ENCODE results near the gene JUN. TPM values are rescaled to one million over a fixed set of nuclear protein-coding genes. Genes with fewer than 3 reads are reported as not detected.
A peak's percentile ranks its signal among the peaks of the same experiment; 100 is the strongest.

Gene JUN
- polyA plus RNA-seq, 2 of the 4 experiments (the other 2 are of a cell fraction): 23.3 to 59.8 TPM

DNA sequence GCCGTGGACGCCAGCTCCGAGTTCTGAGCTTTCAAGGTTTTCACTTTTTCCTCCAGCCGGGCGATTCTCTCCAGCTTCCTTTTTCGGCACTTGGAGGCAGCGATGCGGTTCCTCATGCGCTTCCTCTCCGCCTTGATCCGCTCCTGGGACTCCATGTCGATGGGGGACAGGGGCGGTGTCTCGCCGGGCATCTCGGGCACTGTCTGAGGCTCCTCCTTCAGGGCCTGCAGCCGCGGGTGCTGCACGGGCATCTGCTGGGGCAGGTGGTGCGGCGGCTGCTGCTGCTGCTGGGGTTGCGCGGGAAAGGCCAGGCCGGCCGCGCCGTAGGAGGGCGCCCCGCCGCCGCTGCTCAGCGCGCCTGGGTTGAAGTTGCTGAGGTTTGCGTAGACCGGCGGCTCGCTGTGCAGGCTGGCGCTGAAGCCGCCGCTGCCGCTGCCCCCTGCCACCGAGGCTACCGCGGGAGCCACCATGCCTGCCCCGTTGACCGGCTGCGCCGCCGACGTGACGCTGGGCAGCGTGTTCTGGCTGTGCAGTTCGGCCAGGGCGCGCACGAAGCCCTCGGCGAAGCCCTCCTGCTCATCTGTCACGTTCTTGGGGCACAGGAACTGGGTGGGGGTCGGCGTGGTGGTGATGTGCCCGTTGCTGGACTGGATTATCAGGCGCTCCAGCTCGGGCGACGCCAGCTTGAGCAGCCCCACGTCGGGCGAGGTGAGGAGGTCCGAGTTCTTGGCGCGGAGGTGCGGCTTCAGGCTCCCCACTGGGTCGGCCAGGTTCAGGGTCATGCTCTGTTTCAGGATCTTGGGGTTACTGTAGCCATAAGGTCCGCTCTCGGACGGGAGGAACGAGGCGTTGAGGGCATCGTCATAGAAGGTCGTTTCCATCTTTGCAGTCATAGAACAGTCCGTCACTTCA lies 1.4 kb downstream of the JUN start (continued):
- TF ChIP-seq, protein P1, sequence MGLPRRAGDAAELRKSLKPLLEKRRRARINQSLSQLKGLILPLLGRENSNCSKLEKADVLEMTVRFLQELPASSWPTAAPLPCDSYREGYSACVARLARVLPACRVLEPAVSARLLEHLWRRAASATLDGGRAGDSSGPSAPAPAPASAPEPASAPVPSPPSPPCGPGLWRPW (IDR thresholded peaks at IDR 0.05): no peak
- TF ChIP-seq CEBPB (IDR thresholded peaks at IDR 0.05) (no peak), HOXA7 (CRISPR knock-in tag; IDR thresholded peaks at IDR 0.05) (no peak), POLR2AphosphoS2 (conservative IDR thresholded peaks at IDR 0.05; ENCODE audit: low read length) (no peak), EHF (CRISPR knock-in tag; IDR thresholded peaks at IDR 0.05) (no peak), EP300 (IDR thresholded peaks at IDR 0.05) (no peak), JUN (IDR thresholded peaks at IDR 0.05) (peak in 1 of 2 experiments; percentile 59; a peak in 3 of 5 replicates), NR3C1 (IDR thresholded peaks at IDR 0.05) (no peak), CBX2 (IDR thresholded peaks at IDR 0.05; ENCODE audit: borderline replicate concordance, low read depth) (no peak), CHD4 (IDR thresholded peaks at IDR 0.05; ENCODE audit: borderline replicate concordance) (no peak), KDM5A (IDR thresholded peaks at IDR 0.05) (no peak), FOSB (CRISPR knock-in tag; IDR thresholded peaks at IDR 0.05) (no peak), POLR2A (IDR thresholded peaks at IDR 0.05; ENCODE audit: low read length) (peak; percentile 15; the same call in 1 of the 2 replicates), MAFK (IDR thresholded peaks at IDR 0.05; ENCODE audit: partially characterized antibody) (no peak), FOXS1 (CRISPR knock-in tag; IDR thresholded peaks at IDR 0.05) (no peak), RFX5 (IDR thresholded peaks at IDR 0.05) (no peak), TP53 (CRISPR knock-in tag; IDR thresholded peaks at IDR 0.05) (no peak), RAD21 (conservative IDR thresholded peaks at IDR 0.05 in 1 of 2, IDR thresholded peaks at IDR 0.05 in 1 of 2) (0 out of 5 replicates have a peak, but pooled peaks of 1 of the 2 experiments have one; percentile 23), HEYL (CRISPR knock-in tag; IDR thresholded peaks at IDR 0.05) (no peak), PHF8 (IDR thresholded peaks at IDR 0.05; ENCODE audit: borderline replicate concordance, low read depth) (no peak), EHMT2 (IDR thresholded peaks at IDR 0.05; ENCODE audit: low read depth) (no peak), ZSCAN20 (CRISPR knock-in tag; IDR thresholded peaks at IDR 0.05) (no peak), TFCP2L1 (CRISPR knock-in tag; IDR thresholded peaks at IDR 0.05) (no peak), HDAC2 (IDR thresholded peaks at IDR 0.05) (no peak), JUNB (IDR thresholded peaks at IDR 0.05) (no peak), ESRRA (IDR thresholded peaks at IDR 0.05; ENCODE audit: borderline replicate concordance, low read length) (no peak), RCOR1 (IDR thresholded peaks at IDR 0.05; ENCODE audit: low read depth, low read length) (no peak), HOXB5 (CRISPR knock-in tag; IDR thresholded peaks at IDR 0.05) (no peak)
- TF ChIP-seq, protein P2, sequence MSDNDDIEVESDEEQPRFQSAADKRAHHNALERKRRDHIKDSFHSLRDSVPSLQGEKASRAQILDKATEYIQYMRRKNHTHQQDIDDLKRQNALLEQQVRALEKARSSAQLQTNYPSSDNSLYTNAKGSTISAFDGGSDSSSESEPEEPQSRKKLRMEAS (IDR thresholded peaks at IDR 0.05): peak; percentile 37; the same call in 1 of the 2 replicates
- TF ChIP-seq, protein P3, sequence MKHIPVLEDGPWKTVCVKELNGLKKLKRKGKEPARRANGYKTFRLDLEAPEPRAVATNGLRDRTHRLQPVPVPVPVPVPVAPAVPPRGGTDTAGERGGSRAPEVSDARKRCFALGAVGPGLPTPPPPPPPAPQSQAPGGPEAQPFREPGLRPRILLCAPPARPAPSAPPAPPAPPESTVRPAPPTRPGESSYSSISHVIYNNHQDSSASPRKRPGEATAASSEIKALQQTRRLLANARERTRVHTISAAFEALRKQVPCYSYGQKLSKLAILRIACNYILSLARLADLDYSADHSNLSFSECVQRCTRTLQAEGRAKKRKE (CRISPR knock-in tag; IDR thresholded peaks at IDR 0.05; ENCODE audit: low read depth): no peak
- TF ChIP-seq, protein P4, sequence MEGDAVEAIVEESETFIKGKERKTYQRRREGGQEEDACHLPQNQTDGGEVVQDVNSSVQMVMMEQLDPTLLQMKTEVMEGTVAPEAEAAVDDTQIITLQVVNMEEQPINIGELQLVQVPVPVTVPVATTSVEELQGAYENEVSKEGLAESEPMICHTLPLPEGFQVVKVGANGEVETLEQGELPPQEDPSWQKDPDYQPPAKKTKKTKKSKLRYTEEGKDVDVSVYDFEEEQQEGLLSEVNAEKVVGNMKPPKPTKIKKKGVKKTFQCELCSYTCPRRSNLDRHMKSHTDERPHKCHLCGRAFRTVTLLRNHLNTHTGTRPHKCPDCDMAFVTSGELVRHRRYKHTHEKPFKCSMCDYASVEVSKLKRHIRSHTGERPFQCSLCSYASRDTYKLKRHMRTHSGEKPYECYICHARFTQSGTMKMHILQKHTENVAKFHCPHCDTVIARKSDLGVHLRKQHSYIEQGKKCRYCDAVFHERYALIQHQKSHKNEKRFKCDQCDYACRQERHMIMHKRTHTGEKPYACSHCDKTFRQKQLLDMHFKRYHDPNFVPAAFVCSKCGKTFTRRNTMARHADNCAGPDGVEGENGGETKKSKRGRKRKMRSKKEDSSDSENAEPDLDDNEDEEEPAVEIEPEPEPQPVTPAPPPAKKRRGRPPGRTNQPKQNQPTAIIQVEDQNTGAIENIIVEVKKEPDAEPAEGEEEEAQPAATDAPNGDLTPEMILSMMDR (IDR thresholded peaks at IDR 0.05): no peak; the same call in 2 of the 3 replicates
- TF ChIP-seq, protein P5, sequence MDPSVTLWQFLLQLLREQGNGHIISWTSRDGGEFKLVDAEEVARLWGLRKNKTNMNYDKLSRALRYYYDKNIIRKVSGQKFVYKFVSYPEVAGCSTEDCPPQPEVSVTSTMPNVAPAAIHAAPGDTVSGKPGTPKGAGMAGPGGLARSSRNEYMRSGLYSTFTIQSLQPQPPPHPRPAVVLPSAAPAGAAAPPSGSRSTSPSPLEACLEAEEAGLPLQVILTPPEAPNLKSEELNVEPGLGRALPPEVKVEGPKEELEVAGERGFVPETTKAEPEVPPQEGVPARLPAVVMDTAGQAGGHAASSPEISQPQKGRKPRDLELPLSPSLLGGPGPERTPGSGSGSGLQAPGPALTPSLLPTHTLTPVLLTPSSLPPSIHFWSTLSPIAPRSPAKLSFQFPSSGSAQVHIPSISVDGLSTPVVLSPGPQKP (IDR thresholded peaks at IDR 0.05; ENCODE audit: low read depth, low read length): no peak
- TF ChIP-seq, protein P6, sequence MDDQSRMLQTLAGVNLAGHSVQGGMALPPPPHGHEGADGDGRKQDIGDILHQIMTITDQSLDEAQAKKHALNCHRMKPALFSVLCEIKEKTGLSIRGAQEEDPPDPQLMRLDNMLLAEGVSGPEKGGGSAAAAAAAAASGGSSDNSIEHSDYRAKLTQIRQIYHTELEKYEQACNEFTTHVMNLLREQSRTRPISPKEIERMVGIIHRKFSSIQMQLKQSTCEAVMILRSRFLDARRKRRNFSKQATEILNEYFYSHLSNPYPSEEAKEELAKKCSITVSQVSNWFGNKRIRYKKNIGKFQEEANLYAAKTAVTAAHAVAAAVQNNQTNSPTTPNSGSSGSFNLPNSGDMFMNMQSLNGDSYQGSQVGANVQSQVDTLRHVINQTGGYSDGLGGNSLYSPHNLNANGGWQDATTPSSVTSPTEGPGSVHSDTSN (IDR thresholded peaks at IDR 0.05): no peak
- TF ChIP-seq, protein P7, sequence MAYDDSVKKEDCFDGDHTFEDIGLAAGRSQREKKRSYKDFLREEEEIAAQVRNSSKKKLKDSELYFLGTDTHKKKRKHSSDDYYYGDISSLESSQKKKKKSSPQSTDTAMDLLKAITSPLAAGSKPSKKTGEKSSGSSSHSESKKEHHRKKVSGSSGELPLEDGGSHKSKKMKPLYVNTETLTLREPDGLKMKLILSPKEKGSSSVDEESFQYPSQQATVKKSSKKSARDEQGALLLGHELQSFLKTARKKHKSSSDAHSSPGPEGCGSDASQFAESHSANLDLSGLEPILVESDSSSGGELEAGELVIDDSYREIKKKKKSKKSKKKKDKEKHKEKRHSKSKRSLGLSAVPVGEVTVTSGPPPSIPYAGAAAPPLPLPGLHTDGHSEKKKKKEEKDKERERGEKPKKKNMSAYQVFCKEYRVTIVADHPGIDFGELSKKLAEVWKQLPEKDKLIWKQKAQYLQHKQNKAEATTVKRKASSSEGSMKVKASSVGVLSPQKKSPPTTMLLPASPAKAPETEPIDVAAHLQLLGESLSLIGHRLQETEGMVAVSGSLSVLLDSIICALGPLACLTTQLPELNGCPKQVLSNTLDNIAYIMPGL (CRISPR knock-in tag; IDR thresholded peaks at IDR 0.05; ENCODE audit: borderline replicate concordance): no peak
